OCI-M2 (cell line): ENCODE data around the gene LAMP2.
"Not testable (repeated sequence)": the region's sequence is repeated elsewhere in the genome, so short reads cannot be mapped to it uniquely, and the experiment has no call there.

Experiments
- DNase-seq: peaks from one replicate; lab custom pipeline; 2025; ENCODE audit not compliant: unreplicated experiment; lab: John Stamatoyannopoulos, UW

LAMP2 gene

DNA sequence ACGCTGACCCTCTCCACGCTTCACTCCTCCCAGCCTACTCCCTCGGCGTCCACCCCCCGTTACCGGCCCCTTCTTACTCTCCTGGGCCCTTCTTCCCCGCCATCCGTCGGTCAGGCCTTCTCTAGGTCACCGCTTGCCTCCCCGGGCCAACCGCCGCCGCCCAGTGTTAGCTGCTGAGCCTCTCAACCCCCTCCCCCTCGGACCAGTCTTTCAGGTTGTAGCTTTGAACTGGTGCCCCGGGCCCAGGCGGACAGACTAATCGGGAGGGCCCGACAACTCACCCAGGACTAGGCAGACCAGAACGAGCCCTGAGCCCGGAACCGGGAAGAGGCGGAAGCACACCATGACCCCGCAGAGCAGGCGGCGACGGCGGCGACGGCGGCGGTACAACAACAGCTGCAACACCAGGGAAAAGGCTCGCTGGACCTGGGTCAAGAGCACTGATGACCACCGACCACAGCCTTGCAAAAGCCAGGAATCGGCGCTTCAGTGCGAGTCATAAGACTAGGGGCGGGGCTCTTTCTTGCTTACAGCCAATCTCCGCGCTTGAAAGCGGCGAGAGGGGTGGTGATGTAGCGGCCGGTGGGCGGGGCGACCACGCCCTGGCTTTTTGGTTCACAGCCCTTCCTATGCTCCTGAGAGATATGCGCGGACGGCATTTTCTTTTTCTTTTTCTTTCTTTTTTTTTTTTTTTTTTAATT is at the start of gene LAMP2:
TSS of gene LAMP2 (minus strand) at position 472 of the 701 bp plus-strand sequence. CDS start at position 345, 127 bp downstream.
- DNase-seq, result peak; percentile 30

DNA sequence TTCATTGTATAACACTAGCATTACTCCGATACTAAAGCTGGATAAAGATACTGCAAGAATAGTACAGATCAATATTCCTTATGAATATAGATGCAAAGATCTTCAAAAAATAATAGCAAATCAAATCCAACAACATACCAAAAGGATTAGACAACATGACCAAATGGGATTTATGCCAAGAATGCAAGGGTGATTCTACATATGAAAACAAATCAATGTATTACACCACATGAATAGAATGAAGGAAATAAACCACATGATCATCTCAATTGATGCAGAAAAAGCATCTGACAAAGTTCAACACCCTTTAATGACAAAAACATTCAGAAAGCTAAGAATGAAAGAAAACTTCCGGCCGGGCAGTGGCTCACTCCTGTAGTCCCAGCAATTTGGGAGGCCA is 48.8 kb upstream of the LAMP2 start:
- no peak for DNase-seq

DNA sequence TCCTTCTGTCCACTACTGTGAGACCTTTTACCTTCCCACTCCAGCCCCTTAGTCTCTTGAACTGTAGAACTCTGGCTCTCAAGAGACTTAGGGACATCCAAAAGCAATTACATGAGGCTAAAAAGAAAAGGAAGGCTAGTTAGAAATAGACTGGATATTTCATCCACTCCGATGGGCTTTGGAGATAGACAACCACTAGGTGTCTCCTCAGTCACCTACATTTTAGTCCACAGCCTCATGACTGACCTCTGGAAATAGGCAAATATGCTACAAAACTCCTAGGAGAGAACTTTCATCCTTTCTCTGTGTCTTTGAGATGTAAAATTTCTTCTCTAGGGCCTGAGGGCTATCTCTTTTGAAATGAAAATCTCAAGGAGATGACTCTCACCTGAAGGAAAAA is 45.1 kb upstream of the LAMP2 start:
- no peak for DNase-seq

DNA sequence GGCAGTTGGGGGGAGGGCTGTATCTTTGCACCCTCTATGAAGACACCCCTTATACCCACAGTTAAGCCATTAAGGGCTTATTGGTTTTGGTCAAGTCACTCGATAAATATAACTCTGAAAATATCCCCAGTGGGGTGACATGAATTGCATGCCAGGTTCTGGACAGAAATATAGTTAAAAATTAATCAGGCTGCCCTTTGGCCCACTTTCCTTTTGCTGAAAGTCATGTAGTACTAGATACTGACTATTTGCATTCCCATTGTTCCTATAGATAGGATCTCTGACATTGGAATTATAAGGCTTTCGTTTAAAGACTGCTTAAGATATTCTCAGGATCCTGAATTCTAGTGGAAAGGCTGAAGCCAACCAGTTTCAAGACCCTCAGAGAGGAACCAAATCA is 43.5 kb upstream of the LAMP2 start:
- DNase-seq, result no peak

DNA sequence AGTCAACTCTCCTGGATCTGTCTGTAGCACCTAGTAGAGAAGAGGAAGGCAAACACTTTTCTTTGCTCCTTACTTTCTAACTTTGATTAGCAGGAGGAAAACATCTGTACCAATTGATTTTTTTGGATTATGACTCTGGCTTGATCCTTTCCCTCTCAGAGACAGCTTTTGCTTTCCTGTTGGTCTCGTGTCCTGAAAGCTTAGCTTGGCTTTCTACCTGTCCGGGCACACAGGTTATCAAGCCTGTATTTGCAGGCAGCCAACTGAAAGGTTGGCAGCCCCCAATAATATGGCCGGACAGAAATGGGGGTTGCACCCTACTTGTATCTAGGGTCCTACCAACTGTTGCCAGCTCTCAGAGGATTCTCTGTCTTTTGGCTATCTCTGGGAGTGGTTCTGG is 43.1 kb upstream of the LAMP2 start:
- no peak for DNase-seq

DNA sequence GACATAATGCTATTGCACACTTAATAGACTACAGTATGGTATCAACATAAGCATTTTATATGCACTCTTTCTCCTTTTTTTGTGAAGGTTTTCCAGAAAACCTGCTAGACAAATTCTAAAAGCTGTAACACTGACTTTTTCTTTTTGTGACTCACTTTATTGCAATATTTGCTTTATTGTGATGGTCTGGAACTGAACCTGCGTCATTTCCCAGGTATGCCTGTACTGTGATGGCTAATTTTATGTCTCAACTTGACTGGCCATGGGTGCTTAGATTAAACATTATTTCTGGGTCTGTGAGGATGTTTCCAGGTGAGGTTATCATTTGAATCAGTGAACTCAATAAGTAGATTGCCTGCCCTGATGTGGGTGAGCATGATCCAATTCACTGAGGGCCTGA is 35.5 kb upstream of the LAMP2 start:
- DNase-seq, result no peak

DNA sequence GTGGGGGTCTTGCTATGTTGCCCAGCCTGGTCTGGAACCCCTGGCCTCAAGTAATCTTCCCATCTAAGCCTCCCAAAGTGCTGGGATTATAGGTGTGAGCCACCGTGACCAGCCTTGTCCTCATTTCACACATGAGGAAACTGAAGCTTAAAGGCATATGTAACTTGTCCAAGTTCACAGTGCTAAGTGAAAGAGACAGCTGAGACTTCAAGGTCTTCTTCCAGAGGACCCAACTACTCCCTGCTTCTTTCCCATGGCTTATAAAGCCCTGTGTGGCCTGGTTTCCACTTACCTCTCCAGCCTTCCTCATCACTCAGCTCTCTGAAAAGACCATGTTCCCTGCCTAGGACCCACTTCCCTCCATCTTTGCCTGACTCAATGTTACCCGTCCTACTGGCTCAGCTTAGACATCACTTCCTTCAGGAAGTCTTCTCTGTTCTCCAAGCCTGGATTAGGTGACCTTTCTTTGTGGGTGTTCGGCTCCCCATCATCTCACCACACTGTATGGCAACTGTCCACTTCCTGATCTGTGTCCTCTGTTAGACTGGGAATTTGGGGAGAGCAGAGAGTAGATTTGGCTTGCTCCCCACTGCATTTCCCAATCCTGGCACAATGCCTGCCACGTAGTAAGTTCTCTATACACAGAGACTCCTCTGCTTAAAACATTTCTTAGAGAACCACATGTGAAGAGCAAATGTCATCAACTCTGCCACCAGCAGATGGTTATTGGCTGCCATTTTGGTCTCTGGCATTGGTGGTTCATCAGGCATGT is 30.4 kb upstream of the LAMP2 start:
- DNase-seq, result no peak

DNA sequence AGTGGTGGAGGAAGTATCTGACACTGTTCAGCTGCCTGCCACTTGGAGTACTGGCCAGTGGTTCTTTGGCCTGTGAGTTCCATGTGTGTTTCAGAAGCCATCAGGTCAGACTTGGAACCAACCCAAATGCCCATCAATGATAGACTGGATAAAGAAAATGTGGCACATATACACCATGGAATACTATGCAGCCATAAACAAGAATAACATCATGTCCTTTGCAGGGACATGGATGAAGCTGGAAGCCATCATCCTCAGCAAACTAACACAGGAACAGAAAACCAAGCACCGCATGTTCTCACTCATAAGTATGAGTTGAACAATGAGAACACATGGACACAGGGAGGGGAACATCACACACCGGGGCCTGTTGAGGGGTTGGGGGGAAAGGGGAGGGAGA is 21.0 kb upstream of the LAMP2 start:
- DNase-seq, result not testable (repeated sequence)

DNA sequence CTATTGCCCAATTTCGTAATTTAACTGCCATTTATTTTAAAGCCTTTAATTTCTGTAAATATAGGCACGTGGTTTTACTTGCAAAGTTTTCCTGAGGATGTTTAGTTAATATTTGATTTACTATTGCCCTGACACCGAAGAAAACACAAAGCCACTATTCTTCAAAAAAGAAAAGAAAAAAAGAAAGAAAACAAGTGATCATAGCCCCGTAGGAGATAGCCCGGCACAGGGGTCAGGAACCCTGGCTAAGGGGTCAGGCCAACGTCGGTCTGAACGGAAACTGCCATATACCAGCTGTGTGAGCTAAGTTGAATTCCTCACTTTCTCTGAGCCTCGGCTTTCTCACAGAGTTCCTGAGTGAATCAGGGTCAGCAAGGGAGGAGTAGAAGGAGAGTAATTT is 17.7 kb upstream of the LAMP2 start:
- DNase-seq, result no peak

DNA sequence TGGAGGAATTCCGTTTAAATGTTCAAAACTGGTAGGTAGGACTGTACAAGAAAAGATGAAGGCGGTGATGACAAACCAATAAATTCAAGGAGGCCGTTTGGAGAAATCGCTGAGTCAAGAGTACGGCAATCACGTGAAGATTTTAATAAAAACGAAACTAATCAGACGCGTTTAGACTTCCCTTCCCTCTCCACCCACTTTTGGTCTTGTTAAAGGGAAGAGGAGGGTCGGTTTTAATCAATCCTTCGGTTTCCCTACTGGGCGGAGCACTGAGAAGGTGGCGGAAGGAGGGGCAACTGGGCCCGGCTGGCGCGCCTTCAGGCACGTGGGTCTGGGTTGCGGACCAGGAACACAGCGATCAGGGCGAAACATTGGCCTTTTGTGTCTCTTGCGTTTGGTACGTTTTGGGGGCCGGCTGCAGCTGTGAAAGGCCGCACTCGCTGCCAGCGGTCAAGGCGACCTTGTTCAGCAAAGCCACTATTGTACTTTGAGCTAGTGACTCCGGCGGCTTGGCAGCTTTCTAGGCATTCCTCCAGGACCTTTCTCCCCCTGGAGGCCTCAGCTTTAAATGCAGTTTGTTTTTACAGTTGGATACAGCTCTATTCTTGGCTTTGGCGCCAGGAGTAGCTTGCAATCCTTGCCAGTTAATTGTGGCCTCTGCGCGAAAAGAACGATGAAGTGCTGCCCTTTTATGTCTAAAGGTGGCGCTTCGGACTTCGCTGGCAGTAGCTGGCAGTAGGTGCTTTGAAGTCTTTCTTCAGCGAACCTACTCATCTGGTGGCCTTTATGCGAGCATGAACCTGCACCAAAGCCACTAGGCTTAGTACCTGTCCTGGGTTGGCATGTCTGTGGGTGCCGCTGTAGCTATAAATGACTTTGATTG is 16.8 kb upstream of the LAMP2 start:
- peak; percentile 9 for DNase-seq

DNA sequence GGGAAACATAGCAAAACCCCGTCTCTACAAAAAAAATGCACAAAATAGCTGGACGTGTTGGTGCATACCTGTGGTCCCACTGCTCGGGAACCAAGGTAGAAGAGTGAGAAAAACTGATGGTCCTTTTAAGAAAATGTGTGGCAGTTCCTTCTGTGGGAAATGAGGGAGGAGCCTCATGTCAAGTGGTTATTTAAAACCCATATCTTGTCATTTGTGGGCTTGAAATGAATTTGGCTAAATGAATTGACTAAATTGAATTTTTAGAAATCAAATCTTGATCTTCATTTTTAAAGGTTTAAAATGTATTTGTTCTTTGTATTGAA is 16.2 kb upstream of the LAMP2 start:
- DNase-seq, result no peak

DNA sequence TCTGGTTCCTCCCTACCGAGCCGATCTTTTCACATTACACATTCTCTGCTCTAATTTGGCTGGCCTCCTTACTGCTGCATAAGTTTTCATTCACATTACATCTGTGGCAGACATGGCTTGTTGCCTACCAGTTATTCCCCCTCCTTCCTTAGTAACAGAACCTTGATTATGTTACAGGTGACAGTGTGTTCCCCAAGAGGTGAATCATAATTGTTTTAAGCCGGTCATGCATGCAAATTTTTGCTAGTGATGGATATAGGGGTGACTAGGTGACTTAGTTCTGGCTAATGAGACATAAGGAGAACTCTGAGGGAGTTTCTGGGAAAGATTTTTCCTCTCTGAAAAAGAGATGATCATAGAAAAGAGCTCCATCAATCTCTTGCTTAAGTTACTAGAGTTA is 8.4 kb upstream of the LAMP2 start:
- no peak for DNase-seq

DNA sequence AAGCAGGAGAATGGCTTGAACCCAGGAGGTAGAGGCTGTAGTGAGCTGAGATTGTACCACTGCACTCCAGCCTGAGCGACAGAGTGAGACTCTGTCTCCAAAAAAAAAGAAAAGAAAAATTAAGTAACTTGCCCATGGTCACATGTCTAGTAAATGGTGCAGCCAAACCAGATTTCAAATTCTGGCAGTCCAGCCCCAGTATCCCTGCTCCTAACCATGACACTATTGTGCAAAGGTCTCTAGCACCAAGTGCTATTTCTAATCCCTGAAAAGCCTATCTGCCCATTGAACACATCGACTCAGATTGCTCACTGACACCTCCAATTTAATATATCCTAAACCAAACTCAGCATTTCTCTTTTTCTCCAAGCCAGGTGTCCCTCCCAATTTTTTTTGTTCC is 7.6 kb upstream of the LAMP2 start:
- DNase-seq, result no peak

DNA sequence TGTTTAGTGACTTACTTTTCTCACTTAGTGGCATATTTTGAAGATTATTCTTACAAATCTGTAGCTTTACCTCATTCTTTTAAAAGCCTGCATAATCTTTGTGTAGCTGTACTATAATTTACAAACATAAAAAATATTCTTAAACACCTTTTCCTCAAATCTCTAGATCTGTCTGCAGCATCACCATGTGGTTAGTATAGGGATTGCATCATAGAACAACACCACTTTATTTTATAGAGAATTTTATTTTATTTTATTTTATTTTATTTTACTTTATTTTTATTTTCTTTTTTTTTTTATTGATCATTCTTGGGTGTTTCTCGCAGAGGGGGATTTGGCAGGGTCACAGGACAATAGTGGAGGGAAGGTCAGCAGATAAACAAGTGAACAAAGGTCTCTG is 6.4 kb upstream of the LAMP2 start:
- not testable (repeated sequence) for DNase-seq

DNA sequence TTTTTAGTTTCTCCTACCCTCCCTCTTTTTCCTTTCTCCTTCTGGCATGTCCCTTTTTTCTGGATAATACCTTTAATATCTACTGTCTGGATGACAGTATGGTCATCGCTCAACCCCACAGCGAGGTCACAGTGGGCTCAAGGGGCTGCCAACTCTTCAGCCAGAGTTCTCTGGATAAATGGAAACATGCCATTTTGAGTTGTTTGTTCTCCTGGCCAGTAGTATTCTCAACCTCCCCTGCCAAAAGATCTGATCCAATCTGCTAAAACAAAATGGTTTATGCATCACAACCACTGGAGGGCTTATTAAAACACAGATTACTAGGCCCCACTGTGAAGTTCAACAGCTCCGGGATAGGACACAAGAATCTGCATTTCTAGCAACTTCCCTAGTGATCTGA is 5.0 kb upstream of the LAMP2 start:
- DNase-seq, result no peak

DNA sequence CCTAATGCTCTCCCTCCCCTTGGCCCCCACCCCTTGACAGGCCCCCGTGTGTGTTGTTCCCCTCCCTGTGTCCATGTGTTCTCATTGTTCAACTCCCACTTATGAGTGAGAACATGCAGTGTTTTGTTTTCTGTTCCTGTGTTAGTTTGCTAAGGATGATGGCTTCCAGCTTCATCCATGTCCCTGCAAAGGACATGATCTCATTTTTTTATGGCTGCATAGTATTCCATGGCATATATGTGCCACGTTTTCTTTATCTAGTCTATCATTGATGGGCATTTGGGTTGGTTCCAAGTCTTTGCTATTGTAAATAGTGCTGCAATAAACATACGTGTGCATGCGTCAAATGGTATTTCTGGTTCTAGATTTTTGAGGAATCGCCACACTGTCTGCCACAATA is 561 bp upstream of the LAMP2 start:
- DNase-seq, result not testable (repeated sequence)

DNA sequence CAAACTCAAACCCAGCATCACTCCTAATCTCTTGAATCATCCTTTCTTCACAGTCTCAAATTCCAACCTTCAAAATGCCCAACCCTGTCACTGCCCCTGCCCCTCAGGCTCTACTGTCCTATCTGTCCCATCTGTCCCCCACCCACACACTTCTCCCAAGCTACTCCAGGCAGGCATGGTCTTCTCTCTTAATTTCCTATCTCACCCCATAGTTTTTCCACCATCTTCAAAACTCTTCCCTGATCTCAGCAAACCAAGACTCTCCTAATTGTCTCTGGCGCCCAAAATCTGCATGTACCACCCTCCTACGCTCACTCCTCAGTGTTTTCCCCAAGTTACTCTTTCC is 644 bp downstream of the LAMP2 start:
- no peak for DNase-seq

DNA sequence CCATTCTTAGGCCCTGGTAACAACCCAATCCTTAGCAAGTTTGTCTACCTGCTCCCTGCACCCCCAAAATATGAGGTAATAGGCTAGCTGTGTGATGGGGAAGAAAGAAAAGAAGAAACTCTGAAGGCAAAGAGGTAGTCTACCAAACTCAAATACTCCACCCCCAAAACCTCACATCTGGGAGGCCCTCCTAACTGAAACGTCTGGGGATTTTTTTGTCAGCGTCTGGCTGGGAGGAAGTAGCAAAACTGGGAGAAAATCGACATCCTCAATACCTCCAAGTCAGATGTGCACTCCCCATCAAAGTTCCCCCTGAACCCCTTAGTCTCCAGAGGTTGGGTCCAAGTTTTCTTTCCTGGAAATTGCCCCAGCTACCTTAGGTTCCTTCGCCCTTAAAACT is 1.0 kb downstream of the LAMP2 start:
- DNase-seq, result no peak

DNA sequence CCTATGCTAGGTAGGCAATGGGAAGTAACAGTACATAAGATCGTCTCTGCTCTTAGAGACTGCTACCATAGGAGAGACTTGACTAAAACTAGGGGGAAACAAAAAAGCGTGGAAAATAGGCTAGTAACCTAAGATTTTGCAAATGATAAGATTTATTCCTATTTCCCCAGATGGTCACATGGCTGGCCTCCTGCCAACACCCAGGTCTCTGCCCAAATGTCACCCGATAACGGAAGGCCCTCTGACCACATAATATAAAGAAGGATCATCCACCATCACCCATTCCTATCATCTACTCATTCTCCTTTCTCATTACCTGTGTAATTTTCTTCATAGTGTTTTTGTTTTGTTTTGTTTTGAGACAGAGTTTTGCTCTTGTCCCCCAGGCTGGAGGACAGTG is 4.7 kb downstream of the LAMP2 start:
- DNase-seq, result no peak

DNA sequence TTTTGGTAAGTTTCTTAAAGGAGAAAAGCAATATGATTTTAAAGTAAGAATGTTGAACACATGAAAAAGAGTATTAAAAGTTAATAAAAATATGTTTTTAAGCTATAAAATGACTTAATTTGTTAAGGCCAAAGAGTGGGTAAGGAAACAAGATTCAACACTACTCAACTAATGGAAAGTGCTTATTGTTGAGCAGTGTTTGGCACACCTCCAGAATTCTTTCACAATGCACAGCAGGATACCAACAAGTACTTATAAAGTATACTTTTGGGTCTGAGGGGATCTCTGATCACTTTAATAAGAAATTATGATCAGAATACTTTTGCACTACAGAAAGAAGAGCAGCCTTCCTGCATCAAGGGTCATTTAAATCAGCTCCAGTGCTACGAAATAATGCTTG is 5.9 kb downstream of the LAMP2 start:
- no peak for DNase-seq

DNA sequence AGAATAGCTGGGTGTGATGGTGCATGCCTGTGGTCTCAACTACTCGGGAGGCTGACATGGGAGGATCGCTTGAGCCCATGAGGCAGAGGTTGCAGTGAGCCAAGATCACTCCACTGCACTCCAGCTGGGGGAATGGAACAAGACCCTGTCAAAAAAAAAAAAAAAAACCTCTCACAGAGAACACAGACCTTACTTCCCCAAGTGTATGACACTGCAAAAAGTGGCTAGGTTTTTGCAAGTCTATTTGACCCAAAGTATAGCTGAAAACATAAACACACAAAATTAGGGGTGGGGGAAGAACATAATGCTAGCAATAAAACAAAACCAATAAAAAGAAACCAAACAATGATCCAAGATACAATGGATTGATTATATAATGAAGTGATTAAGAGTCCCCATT is 6.7 kb downstream of the LAMP2 start:
- no peak for DNase-seq

DNA sequence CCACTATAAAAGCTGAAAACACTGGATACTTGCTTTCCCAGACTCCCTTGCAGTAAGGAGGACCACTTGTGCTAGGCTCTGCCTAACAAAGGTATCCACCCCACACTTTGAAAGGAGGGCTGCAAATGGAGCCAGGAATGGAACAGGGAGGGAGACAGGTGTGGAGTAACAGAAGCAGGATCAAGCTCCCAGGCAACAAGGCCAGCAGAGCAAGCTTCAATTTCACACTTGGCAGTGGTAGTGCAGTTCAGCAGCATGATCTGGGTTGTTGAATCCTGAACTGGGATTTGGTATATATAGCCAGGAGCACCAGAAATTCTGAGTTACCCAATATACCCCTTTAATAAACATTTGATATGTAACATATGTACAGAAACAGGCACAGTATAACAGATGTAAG is 9.8 kb downstream of the LAMP2 start:
- DNase-seq, result no peak
